ENCODE measurements around the gene ESR2. TPM values are rescaled to one million over a fixed set of nuclear protein-coding genes. Genes with fewer than 3 reads are reported as not detected.
"Not testable (repeated sequence)": the region's sequence is repeated elsewhere in the genome, so short reads cannot be mapped to it uniquely, and the experiment has no call there.

Gene ESR2
- total RNA-seq, 1 experiment from 2014 or later, result 0.47 TPM

- TF ChIP-seq CTCF (IDR thresholded peaks at IDR 0.05; ENCODE audit: unreplicated experiment), result no peak
- intact Hi-C loops (cut with micrococcal nuclease), result no loop called here
- H3K9me3 Mint-ChIP-seq (ENCODE audit: unreplicated experiment), result peaks cover 14% of the 10 kb centered on the region
- H3K4me3 Mint-ChIP-seq (ENCODE audit: unreplicated experiment), result peak overlapping the region; percentile 57
- peak overlapping the region; percentile 92 for H3K27ac Mint-ChIP-seq (ENCODE audit: low read depth, unreplicated experiment)
- peak; percentile 89 for DNase-seq (ENCODE audit: unreplicated experiment)
- H3K27me3 Mint-ChIP-seq (ENCODE audit: insufficient read depth, unreplicated experiment), result no peaks in the 10 kb centered on the region
- BruUV-seq (replicated peaks), result no TSS peak
- ChIA-PET CTCF (interaction anchor here (0.6 to 1.7 kb wide), 5 partner anchors 15 to 249 kb away, joined by 3 to 6 read pairs (median 3); no protein-coding TSS in a partner anchor), POLR2A (interaction anchor here (0.8 to 3.1 kb wide), 18 partner anchors 8 to 198 kb away, joined by 3 to 18 read pairs (median 4); no protein-coding TSS in a partner anchor)
- H3K4me1 Mint-ChIP-seq (ENCODE audit: insufficient read depth, unreplicated experiment), result peaks cover 19% of the 10 kb centered on the region
- peaks cover 16% of the 10 kb centered on the region for H3K36me3 Mint-ChIP-seq (ENCODE audit: insufficient read depth, unreplicated experiment)
These were observed 240.2 kb downstream of the ESR2 start for GRCh38 chr14:64053694-64054669.

DNA sequence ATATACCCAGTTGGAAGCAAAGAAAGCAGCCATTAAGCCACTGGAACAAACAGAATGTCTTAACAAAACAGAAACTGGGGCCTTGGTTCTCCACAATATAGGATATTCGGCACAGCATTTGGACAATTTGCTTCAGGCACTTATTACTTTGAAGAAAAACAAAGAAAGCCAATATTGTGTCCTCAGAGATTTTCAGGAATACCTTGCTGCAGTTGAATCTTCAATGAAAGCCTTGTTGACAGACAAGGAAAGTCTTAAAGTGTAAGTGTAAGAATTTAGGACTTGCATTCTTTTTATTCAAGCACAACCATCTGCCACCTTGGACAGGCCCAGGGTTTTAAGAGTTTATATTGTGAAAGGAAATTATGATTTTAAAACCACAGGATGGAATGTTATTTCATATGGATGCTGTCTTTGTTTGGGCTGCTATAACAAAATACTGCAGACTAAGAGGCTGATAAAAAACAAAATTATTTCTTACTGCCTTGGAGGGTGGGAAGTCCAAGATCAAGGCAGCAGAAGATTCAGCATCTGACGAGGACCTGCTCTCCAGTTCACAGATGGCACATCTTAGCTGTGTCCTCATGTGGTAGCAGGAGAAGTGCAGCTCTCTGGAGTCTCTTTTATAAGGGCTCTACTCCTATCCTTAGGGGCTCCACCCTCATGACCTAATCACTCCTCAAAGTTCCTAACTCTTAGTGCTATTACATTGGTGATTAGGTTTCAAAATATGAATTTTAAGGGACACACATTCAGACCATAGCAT lies 244.4 kb downstream of the ESR2 start:
- no peak for DNase-seq (ENCODE audit: unreplicated experiment)
- intact Hi-C loops (cut with micrococcal nuclease), result no loop called here
- Mint-ChIP-seq H3K4me3 (ENCODE audit: unreplicated experiment) (no peak overlapping the region), H3K36me3 (ENCODE audit: insufficient read depth, unreplicated experiment) (no peaks in the 10 kb centered on the region), H3K27ac (ENCODE audit: low read depth, unreplicated experiment) (no peak overlapping the region), H3K27me3 (ENCODE audit: insufficient read depth, unreplicated experiment) (no peaks in the 10 kb centered on the region), H3K9me3 (ENCODE audit: unreplicated experiment) (peaks cover 6% of the 10 kb centered on the region), H3K4me1 (ENCODE audit: insufficient read depth, unreplicated experiment) (peaks cover 18% of the 10 kb centered on the region)
- TF ChIP-seq CTCF (IDR thresholded peaks at IDR 0.05; ENCODE audit: unreplicated experiment), result no peak
- ChIA-PET CTCF (interaction anchor here (1.0 kb wide), 1 partner anchor 39 kb away, joined by 3 read pairs; no protein-coding TSS in a partner anchor), POLR2A (no interaction called here)
- no TSS peak for BruUV-seq (replicated peaks)

DNA sequence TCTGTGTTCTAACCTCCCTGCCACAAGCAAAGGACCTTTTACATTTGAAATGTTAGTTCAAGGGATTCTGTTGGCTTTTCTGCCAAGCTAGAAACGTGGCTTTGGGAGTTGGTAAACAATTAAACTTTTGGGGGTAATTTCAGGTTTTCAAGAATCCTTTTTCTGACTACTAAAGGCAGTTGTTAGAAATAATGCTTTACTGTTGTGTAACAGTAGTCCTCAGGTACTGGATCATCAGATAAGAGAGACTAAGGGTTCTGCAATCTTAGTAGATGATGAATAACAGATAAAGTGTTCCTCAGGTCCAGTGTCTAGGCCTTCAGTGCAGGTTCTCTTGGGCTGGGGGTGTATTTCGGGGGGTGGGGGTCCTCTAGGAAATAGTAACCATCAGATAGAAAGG lies 249.1 kb downstream of the ESR2 start:
- intact Hi-C loops (cut with micrococcal nuclease), result no loop called here
- BruUV-seq (replicated peaks), result no TSS peak
- POLR2A ChIA-PET, result interaction anchor here (1.3 kb wide), 1 partner anchor 9 kb away, joined by 3 read pairs; no protein-coding TSS in a partner anchor
- CTCF ChIA-PET, result interaction anchor here (0.6 kb wide), 1 partner anchor 34 kb away, joined by 3 read pairs; no protein-coding TSS in a partner anchor
- DNase-seq (ENCODE audit: unreplicated experiment), result no peak
- Mint-ChIP-seq H3K4me1 (ENCODE audit: insufficient read depth, unreplicated experiment) (no peaks in the 10 kb centered on the region), H3K4me3 (ENCODE audit: unreplicated experiment) (no peak overlapping the region), H3K9me3 (ENCODE audit: unreplicated experiment) (peaks cover 12% of the 10 kb centered on the region), H3K27me3 (ENCODE audit: insufficient read depth, unreplicated experiment) (no peaks in the 10 kb centered on the region), H3K36me3 (ENCODE audit: insufficient read depth, unreplicated experiment) (peaks cover 6% of the 10 kb centered on the region), H3K27ac (ENCODE audit: low read depth, unreplicated experiment) (no peak overlapping the region)
- no peak for TF ChIP-seq CTCF (IDR thresholded peaks at IDR 0.05; ENCODE audit: unreplicated experiment)

- H3K4me1 Mint-ChIP-seq (ENCODE audit: insufficient read depth, unreplicated experiment); DNase-seq (ENCODE audit: unreplicated experiment); POLR2A ChIA-PET; intact Hi-C loops (cut with micrococcal nuclease); H3K27ac Mint-ChIP-seq (ENCODE audit: low read depth, unreplicated experiment); H3K4me3 Mint-ChIP-seq (ENCODE audit: unreplicated experiment); H3K36me3 Mint-ChIP-seq (ENCODE audit: insufficient read depth, unreplicated experiment); H3K27me3 Mint-ChIP-seq (ENCODE audit: insufficient read depth, unreplicated experiment); BruUV-seq (replicated peaks): not testable (repeated sequence)
- peaks cover 12% of the 10 kb centered on the region for H3K9me3 Mint-ChIP-seq (ENCODE audit: unreplicated experiment)
- CTCF ChIA-PET, result interaction anchor here (0.7 kb wide), 1 partner anchor 33 kb away, joined by 3 read pairs; no protein-coding TSS in a partner anchor
These were observed 250.9 kb downstream of the ESR2 start for GRCh38 chr14:64043296-64043695.
